Measurements from ENCODE around the gene C16orf89.
"Not testable (repeated sequence)": the region's sequence is repeated elsewhere in the genome, so short reads cannot be mapped to it uniquely, and the experiment has no call there.

C16orf89 gene, protein sequence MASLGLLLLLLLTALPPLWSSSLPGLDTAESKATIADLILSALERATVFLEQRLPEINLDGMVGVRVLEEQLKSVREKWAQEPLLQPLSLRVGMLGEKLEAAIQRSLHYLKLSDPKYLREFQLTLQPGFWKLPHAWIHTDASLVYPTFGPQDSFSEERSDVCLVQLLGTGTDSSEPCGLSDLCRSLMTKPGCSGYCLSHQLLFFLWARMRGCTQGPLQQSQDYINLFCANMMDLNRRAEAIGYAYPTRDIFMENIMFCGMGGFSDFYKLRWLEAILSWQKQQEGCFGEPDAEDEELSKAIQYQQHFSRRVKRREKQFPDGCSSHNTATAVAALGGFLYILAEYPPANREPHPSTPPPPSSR

DNA sequence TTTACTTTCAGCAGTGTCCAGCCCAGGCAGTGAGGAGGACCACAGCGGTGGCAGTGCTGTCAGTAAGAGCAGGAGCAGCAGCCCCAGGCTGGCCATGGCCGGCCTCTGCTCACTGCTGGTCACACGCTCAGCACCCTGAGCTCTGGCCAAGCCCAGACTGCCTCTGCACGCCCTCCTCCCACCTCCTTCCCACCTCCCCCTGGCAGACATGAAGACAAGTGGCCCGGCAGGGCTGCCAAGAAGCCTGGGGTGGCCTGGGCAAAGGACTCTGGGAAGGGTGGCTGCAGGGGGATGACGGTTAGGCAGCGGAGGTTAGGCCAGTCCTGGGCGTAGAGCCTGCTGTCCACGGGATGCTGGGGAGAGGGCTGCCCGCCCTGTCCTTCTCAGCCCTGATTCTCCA, at the start of gene C16orf89:
TSS of gene C16orf89 (minus strand) at position 144 of the 400 bp plus-strand sequence. CDS start at position 96, 48 bp downstream.
- no peaks in the 10 kb centered on the region for H3K9me3 Mint-ChIP-seq
- ATAC-seq (no peak), DNase-seq (no peak)
- no peaks in the 10 kb centered on the region for H3K36me3 Mint-ChIP-seq (ENCODE audit: low read depth)
- H3K27ac Mint-ChIP-seq, result no peak within 1 kb of the TSS
- H3K4me3 Mint-ChIP-seq, result no peak within 1 kb of the TSS
- H3K27me3 Mint-ChIP-seq, result no peaks in the 10 kb centered on the region
- H3K4me1 Mint-ChIP-seq, result peaks cover under 1% of the 10 kb centered on the region

DNA sequence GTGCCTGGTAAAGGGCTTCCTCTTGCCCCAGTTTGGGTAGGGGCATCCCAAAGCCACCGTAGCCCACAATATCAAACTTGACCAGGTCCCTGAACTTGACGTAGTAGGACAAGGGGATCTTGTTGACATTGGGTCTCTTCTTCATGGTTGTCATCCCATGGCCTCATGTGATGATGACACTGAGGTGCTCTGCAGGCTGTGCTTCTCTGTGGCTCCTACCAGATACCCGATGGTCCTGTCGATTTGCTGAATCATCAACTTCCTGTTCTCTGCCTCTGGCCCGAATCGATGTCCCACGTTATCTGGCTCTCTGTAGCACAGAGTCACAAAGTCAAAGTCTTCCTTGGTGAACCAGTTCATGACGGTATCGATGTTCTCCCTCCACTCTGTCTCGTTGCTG, 45.2 kb upstream of the C16orf89 start:
- H3K4me3 Mint-ChIP-seq; ATAC-seq; DNase-seq; H3K27ac Mint-ChIP-seq; H3K36me3 Mint-ChIP-seq (ENCODE audit: low read depth); H3K9me3 Mint-ChIP-seq; H3K4me1 Mint-ChIP-seq; H3K27me3 Mint-ChIP-seq: not testable (repeated sequence)

DNA sequence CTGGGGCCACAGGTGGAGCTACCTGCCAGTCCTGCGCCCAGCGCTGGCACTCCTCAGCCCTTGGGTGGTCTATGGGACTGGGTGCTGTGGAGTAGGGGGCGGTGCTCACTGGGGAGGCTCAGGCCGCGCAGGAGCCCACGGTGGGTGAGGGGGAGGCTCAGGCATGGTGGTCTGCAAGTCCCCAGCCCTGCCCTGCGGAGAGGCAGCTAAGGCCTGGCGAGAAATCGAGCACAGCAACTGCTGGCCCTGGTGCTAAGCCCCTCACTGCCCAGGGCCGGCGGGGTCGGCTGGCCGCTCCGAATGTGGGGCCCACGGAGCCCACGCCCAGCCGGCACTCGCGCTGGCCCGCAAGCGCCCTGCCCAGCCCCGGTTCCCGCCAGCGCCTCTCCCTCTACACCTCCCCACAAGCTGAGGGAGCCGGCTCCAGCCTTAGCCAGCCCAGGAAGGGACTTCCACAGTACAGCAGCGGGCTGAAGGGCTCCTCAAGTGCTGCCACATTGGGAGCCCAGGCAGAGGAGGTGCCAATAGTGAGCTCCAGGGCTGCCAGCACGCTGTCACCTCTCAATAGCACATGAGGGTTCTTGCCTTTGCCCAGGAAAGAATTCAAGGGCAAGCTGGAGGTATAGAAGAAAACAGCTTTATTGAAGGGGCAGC, 42.9 kb upstream of the C16orf89 start:
- Mint-ChIP-seq H3K27ac (no peak overlapping the region), H3K27me3 (peaks cover 9% of the 10 kb centered on the region), H3K4me3 (no peak overlapping the region), H3K4me1 (no peaks in the 10 kb centered on the region), H3K9me3 (no peaks in the 10 kb centered on the region), H3K36me3 (ENCODE audit: low read depth) (no peaks in the 10 kb centered on the region)
- DNase-seq (no peak), ATAC-seq (no peak)

DNA sequence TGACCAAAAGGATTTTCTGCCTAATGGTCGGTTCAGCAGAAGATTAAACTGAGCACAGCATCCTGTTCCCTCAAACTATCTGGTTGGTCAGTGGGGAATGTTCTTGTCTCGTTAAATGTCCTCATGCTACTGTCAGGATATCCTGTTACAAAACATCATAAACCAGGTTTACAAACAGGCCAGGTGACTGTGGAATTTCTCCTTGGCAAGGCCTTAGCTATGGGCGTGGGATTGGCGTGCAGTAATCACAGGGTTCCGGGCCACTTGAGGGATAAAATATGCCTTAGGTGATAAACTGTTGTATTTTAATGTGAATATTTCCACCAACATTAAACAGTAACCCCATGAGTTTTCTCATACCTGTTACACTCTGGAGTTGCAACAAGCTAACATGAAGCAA, 39.3 kb upstream of the C16orf89 start:
- H3K27me3 Mint-ChIP-seq; H3K4me3 Mint-ChIP-seq; H3K27ac Mint-ChIP-seq; ATAC-seq; H3K9me3 Mint-ChIP-seq; H3K4me1 Mint-ChIP-seq; H3K36me3 Mint-ChIP-seq (ENCODE audit: low read depth); DNase-seq: not testable (repeated sequence)

DNA sequence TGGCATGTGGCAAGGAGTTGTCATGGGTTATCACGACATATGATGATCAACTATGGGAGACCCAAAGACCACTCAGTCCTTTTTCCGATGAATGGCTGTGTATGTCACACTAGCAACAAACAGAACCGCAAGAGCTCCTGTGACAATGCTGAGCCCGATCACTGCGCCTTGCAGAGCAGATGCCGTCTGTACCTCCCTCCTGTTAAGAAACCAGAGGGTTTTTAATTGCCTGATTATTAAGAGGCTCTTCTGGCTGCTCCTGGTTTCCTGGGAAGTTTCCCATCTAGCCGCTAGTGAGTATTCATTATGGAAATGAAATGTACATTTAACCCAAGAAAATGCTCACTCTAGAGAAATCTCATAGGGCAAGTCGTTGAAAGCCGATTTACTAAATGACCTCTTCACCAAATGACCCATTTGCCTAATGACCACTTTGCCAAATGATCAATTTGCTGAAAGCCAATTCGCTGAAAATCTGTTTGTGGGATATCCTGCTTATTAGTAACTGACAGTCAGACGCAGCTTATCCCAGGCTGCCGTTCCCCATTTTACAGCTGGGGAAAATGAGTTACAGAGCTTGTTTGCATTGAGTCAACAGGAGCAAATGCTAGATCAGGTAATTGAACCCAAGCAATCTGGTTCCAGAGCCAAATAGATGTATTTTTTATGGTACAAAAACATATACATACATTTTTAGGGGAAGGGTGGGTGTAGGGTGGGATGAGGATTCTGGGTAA, 37.7 kb upstream of the C16orf89 start:
- not testable (repeated sequence) for H3K27ac Mint-ChIP-seq; H3K4me1 Mint-ChIP-seq; DNase-seq; H3K27me3 Mint-ChIP-seq; ATAC-seq; H3K9me3 Mint-ChIP-seq; H3K4me3 Mint-ChIP-seq; H3K36me3 Mint-ChIP-seq (ENCODE audit: low read depth)

DNA sequence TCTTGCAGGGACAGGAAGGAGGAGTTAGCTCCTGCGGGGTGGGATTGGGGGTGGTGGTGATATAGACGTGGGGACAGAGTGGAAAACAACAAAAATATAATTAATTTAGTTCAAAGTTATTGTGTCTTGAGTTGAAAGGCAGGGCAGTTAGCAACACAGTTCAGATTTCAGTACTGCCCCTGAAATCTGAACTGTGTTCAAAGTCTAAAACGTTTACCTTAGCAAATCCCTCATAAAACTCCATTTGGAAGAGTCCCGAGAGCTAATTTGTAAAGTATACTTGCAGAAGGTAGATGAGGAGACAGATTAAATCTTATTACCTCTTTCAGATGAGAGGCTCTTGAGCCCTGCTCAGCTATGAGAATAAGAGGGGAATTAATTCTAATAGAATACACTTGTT, 33.4 kb upstream of the C16orf89 start:
- not testable (repeated sequence) for ATAC-seq; H3K27me3 Mint-ChIP-seq; H3K9me3 Mint-ChIP-seq; DNase-seq; H3K36me3 Mint-ChIP-seq (ENCODE audit: low read depth); H3K27ac Mint-ChIP-seq
- Mint-ChIP-seq H3K4me1 (peaks cover 26% of the 10 kb centered on the region), H3K4me3 (peak overlapping the region; percentile 75)

DNA sequence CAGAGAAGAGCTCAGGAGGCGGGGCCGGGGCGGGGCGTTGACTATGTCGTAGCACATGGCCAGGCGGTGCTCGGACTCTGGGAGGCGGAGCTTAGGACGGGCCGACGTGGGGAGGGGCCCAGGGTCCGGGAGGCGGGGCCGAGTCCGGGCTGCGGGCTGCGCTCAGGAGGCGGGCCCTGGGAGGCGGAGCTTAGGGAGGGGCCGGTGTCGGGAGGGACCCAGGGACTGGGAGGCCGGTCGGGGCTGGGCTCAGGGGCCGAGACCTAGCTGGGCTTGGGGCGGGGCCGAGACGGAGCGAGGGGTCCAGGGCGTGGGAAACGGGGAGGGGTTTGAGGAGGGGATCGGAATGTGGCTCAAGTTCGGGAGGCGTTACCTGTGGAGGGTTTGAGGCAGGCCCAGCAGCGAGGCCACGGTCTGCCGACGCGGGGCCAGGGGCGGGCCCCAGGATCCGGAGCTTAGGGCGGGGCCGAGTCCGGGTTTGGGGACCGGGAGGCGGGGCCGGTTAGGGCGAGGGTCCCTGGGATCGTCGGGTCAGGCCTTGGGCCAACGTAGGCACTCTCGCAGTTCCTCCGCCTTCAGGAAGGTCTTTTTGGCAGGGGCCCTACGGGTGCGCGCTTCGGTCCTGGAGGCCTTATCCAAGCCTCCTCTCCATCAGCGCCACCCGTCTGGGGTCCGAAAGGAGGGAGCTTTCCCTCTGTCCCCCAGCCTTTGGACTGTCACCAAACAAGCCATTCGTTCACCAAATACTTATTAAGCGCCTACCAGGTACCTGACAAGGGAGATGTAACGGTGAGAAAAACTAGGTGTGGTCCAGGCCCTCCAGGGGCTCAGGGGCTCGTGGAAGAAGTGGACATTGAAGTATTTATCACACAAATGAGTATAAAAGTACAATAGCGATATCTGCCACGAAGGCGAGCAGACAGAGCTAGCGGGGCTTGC, 32.7 kb upstream of the C16orf89 start:
- H3K4me3 Mint-ChIP-seq, result peak overlapping the region; percentile 90
- ATAC-seq; H3K9me3 Mint-ChIP-seq; H3K27me3 Mint-ChIP-seq; H3K36me3 Mint-ChIP-seq (ENCODE audit: low read depth): not testable (repeated sequence)
- H3K4me1 Mint-ChIP-seq, result peaks cover 26% of the 10 kb centered on the region
- H3K27ac Mint-ChIP-seq, result peak overlapping the region; percentile 90
- peak; percentile 71 for DNase-seq

DNA sequence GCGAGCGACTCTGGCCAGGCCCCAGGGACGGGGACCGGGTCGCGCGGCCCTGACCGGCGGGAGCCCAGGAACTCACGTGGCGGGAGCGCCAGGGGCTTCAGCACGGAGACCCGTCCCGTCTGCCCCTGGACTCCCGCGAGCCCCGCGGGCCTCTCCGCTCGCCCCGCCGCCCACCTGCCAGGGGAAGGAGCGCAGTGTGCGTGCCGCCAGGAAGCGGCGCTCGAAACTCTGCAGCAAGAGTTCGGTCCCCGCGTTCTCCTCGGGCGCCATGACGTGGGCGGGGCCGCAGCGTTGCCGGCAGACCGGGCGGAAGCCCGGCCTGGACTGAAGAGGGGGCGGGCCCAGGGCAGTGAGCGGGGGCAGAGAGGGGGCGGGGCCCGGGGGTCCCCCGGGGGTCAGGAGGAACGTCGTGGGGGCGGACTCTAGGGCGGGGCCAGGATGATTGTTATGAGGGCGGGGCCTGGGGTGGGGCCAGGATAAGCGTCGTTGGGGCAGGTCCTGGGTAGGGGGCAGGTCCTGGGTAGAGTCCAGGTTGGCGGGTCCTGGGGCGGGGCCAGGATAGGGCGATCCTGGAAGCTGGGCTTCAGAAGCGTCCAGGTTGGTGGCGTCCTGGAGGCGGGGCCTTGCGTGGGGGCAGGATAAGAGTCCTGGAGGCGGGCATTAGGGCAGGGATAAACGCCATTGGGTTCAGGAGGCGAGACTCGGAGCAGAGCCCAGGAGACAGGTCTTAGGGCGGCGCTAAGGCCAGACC, 31.9 kb upstream of the C16orf89 start, which contains the start of gene EEF2KMT:
TSS of gene EEF2KMT (minus strand) at position 326 of the 751 bp plus-strand sequence. CDS start at position 270, 56 bp downstream.
- ATAC-seq (peak; percentile 98), DNase-seq (peak; percentile 96)
- peak within 1 kb of the TSS; percentile 90 for H3K27ac Mint-ChIP-seq
- not testable (repeated sequence) for H3K36me3 Mint-ChIP-seq (ENCODE audit: low read depth); H3K9me3 Mint-ChIP-seq; H3K27me3 Mint-ChIP-seq
- peak within 1 kb of the TSS; percentile 90 for H3K4me3 Mint-ChIP-seq
- H3K4me1 Mint-ChIP-seq, result peaks cover 26% of the 10 kb centered on the region

DNA sequence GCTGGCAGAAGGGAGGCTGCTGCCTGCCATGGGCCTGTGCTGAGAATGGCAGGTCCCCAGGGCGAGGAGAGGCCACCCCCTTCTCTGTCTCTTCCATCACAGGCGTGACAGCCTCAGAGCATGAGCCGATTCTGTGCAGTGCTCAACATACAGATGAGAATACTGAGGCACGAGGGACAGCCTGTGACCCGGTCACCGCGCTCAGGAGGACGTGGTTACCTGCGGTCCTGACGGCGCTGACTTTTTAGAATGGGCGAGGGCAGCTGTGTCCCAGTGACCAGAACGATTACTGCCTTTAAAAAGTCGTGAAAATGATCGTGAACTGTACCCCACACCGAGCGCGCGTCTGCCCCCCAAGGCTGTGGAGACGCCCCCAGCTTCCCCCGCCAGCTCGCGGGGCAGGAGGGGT, 31.3 kb upstream of the C16orf89 start:
- not testable (repeated sequence) for H3K36me3 Mint-ChIP-seq (ENCODE audit: low read depth); H3K9me3 Mint-ChIP-seq; H3K27me3 Mint-ChIP-seq; ATAC-seq
- Mint-ChIP-seq H3K4me3 (peak overlapping the region; percentile 90), H3K27ac (peak overlapping the region; percentile 90), H3K4me1 (peaks cover 29% of the 10 kb centered on the region)
- DNase-seq, result peak; percentile 33

DNA sequence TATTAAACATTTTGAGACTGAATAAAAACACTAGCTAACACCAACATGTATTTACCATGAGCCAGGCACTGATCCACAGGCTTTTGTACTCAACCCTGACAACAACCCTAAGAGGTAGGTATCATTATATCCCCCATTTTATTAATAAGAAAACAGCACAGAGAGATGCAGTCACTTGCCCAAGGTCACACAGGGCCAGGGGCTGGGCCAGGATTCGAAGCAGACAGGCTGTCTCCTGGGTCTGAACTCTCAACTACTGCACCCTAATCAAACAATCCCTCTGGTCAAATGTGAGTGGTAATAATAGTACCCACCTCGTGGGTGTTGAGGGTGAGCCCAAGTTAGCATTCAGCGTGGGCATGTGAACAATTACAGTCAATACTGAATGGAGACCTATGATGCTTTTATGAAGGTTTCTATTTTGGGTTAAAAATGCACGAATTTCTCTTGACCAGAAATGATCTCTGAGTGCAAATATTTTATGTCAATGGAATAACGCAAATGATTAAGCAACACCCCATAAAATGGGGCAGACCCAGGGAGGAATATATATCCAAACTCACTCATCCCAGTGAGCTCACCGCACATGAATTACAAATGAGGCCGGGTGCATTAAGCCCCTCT, 30.8 kb upstream of the C16orf89 start:
- H3K9me3 Mint-ChIP-seq; DNase-seq; H3K27me3 Mint-ChIP-seq; H3K36me3 Mint-ChIP-seq (ENCODE audit: low read depth); ATAC-seq: not testable (repeated sequence)
- H3K4me1 Mint-ChIP-seq, result peaks cover 33% of the 10 kb centered on the region
- peak overlapping the region; percentile 90 for H3K4me3 Mint-ChIP-seq
- peak overlapping the region; percentile 90 for H3K27ac Mint-ChIP-seq

DNA sequence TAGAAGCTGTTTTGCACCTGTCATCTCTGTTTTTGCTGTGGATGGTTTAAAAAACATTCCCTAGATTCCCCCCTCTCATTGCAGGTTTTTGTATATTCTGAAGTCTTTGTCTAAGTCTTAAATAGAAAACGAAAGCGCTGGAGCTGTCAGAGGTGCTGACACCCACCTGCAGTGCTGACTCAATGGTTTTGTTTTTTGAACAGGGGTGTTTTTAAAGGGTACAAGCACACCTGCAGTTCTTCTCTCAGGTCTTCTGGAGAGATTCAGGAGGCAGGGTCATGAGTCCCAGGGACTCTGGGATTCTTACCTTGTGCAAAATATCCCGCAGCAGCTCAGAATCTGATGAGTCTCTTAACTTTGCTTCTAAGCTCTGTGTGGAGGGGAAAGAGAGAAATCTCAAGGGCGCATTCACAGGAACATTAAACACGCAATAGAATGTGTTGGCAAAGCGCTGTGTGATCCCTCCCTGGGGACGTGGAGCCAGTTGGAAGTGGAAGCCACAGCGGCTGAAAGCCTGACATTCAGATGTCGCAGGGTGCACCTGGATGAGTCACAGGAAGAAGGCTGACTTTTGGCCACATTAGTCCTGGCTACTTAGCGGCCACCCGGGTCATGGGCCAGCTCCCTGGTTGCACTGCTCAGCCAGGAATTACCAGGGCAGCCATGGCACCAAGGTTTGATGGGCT, 29.5 kb upstream of the C16orf89 start:
- H3K36me3 Mint-ChIP-seq (ENCODE audit: low read depth), result peaks cover 11% of the 10 kb centered on the region
- H3K27ac Mint-ChIP-seq, result not testable (repeated sequence)

DNA sequence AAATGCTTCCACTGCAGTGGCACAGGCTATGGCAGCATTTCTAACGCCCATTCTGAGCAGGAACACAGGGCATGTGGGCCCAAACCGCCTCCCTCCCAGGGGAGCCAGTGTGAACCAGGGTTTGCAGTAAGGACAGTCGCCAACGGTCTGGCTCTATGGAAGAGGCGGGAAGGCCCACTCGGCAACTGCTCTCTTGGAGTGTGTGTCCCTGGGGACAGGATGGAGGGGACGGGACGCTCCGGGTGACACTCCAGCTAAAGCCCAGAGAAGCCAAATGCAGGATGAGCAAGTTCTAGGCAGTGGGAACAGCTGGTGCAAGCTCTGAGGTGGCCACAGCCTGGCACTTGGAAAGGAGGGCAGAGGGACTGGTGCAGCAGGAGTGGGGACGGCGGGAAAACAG, 28.0 kb upstream of the C16orf89 start:
- H3K4me3 Mint-ChIP-seq, ATAC-seq, DNase-seq, H3K27ac Mint-ChIP-seq, H3K27me3 Mint-ChIP-seq, H3K9me3 Mint-ChIP-seq: not testable (repeated sequence)
- H3K4me1 Mint-ChIP-seq, result peaks cover 29% of the 10 kb centered on the region
- H3K36me3 Mint-ChIP-seq (ENCODE audit: low read depth), result peaks cover 13% of the 10 kb centered on the region

More for the DNA sequence above, 29.5 kb upstream of the C16orf89 start:
- Mint-ChIP-seq H3K4me1 (peaks cover 34% of the 10 kb centered on the region), H3K4me3 (peak overlapping the region; percentile 3)
- not testable (repeated sequence) for DNase-seq, ATAC-seq, H3K9me3 Mint-ChIP-seq, H3K27me3 Mint-ChIP-seq

All from activated naive CD8-positive, alpha-beta T cell treated with anti-CD3 and anti-CD28 coated beads, Interleukin-2, amount 50 U/mL, for 24 hours (primary cell).